Measurements from ENCODE around the gene CRAMP1. TPM values are rescaled to one million over a fixed set of nuclear protein-coding genes. Genes with fewer than 3 reads are reported as not detected.

Gene CRAMP1
- total RNA-seq, 1 donor from 2014 or later, result 11.7 TPM

GRCh38 chr16:1723450-1724147, 111.4 kb downstream of the CRAMP1 start:
- peaks cover 7% of the 10 kb centered on the region for H3K4me1 Mint-ChIP-seq
- H3K9me3 Mint-ChIP-seq, result no peaks in the 10 kb centered on the region
- H4K20me1 ChIP-seq (ENCODE audit: low read depth), result peaks cover 6% of the 10 kb centered on the region
- no peak overlapping the region for H2AFZ ChIP-seq (replicated peaks)
- peak; percentile 47 for DNase-seq (ENCODE audit: low spot score)
- H3K4me3 ChIP-seq, result no peak overlapping the region
- peaks cover 2% of the 10 kb centered on the region for H3K27me3 Mint-ChIP-seq (ENCODE audit: insufficient read depth, low read depth)
- peaks cover 3% of the 10 kb centered on the region for H3F3A ChIP-seq (ENCODE audit: low read depth)
- H3K27ac Mint-ChIP-seq, result no peak overlapping the region
- no peak overlapping the region for H3K4me2 ChIP-seq
- no peaks in the 10 kb centered on the region for H3K4me1 ChIP-seq
- H3K4me3 Mint-ChIP-seq, result no peak overlapping the region
- peaks cover 8% of the 10 kb centered on the region for H3K79me2 ChIP-seq (ENCODE audit: low read depth)
- no peaks in the 10 kb centered on the region for H3K27me3 ChIP-seq
- H3K9me3 ChIP-seq (ENCODE audit: low read depth), result no peaks in the 10 kb centered on the region
- H3K36me3 ChIP-seq, result no peaks in the 10 kb centered on the region
- peaks cover 12% of the 10 kb centered on the region for H3K36me3 Mint-ChIP-seq
- H3K9ac ChIP-seq, result no peak overlapping the region
- TF ChIP-seq EZH2 (IDR thresholded peaks at IDR 0.05), result no peak
- TF ChIP-seq, protein P1, sequence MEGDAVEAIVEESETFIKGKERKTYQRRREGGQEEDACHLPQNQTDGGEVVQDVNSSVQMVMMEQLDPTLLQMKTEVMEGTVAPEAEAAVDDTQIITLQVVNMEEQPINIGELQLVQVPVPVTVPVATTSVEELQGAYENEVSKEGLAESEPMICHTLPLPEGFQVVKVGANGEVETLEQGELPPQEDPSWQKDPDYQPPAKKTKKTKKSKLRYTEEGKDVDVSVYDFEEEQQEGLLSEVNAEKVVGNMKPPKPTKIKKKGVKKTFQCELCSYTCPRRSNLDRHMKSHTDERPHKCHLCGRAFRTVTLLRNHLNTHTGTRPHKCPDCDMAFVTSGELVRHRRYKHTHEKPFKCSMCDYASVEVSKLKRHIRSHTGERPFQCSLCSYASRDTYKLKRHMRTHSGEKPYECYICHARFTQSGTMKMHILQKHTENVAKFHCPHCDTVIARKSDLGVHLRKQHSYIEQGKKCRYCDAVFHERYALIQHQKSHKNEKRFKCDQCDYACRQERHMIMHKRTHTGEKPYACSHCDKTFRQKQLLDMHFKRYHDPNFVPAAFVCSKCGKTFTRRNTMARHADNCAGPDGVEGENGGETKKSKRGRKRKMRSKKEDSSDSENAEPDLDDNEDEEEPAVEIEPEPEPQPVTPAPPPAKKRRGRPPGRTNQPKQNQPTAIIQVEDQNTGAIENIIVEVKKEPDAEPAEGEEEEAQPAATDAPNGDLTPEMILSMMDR (IDR thresholded peaks at IDR 0.05), result peak; percentile 77
- H3K27ac ChIP-seq, result no peak overlapping the region

DNA sequence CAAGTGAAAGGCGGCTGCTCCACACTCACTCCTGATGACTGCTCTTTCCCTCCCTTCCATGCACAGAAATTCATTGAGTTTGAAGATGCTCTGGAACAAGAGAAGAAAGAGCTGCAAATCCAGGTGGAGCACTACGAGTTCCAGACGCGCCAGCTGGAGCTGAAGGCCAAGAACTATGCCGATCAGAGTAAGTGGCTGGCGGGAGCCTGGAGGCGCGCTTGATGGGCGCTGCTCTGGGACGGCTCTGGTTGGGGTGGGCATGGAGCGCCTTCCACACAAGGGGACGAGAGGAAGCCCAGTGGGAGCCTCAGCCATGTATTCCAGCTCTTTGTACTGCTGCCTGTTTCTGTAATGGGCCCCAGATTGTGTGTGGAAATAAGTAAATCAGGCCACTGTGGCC, 112.3 kb downstream of the CRAMP1 start:
- Histone ChIP-seq H3K4me2 (no peak overlapping the region), H4K20me1 (ENCODE audit: low read depth) (peaks cover 8% of the 10 kb centered on the region), H3K27ac (no peak overlapping the region), H2AFZ (replicated peaks) (no peak overlapping the region), H3K4me1 (no peaks in the 10 kb centered on the region), H3F3A (ENCODE audit: low read depth) (peaks cover 3% of the 10 kb centered on the region), H3K36me3 (no peaks in the 10 kb centered on the region), H3K9ac (no peak overlapping the region), H3K79me2 (ENCODE audit: low read depth) (peaks cover 8% of the 10 kb centered on the region), H3K4me3 (no peak overlapping the region), H3K27me3 (no peaks in the 10 kb centered on the region), H3K9me3 (ENCODE audit: low read depth) (no peaks in the 10 kb centered on the region)
- peaks cover 7% of the 10 kb centered on the region for H3K4me1 Mint-ChIP-seq
- TF ChIP-seq EZH2phosphoT487 (IDR thresholded peaks at IDR 0.05), result no peak
- no peak for TF ChIP-seq EZH2 (IDR thresholded peaks at IDR 0.05)
- TF ChIP-seq, protein P1 (IDR thresholded peaks at IDR 0.05), result no peak
- no peak overlapping the region for H3K4me3 Mint-ChIP-seq
- H3K36me3 Mint-ChIP-seq, result peaks cover 12% of the 10 kb centered on the region
- H3K27ac Mint-ChIP-seq, result no peak overlapping the region
- H3K9me3 Mint-ChIP-seq, result no peaks in the 10 kb centered on the region
- DNase-seq (ENCODE audit: low spot score), result no peak
- H3K27me3 Mint-ChIP-seq (ENCODE audit: insufficient read depth, low read depth), result peaks cover 2% of the 10 kb centered on the region

- TF ChIP-seq EZH2phosphoT487 (IDR thresholded peaks at IDR 0.05) (no peak), EZH2 (IDR thresholded peaks at IDR 0.05) (no peak)
- TF ChIP-seq, protein P1 (IDR thresholded peaks at IDR 0.05), result no peak
- Histone ChIP-seq H3K9ac (no peak overlapping the region), H3K4me3 (no peak overlapping the region), H3K9me3 (ENCODE audit: low read depth) (no peaks in the 10 kb centered on the region), H3K27me3 (no peaks in the 10 kb centered on the region), H3F3A (ENCODE audit: low read depth) (peaks cover 3% of the 10 kb centered on the region), H3K27ac (no peak overlapping the region), H3K4me1 (no peaks in the 10 kb centered on the region), H3K79me2 (ENCODE audit: low read depth) (peaks cover 8% of the 10 kb centered on the region), H3K36me3 (no peaks in the 10 kb centered on the region), H3K4me2 (no peak overlapping the region), H4K20me1 (ENCODE audit: low read depth) (peaks cover 8% of the 10 kb centered on the region), H2AFZ (replicated peaks) (no peak overlapping the region)
- peak overlapping the region; percentile 34 for H3K27ac Mint-ChIP-seq
- no peaks in the 10 kb centered on the region for H3K27me3 Mint-ChIP-seq (ENCODE audit: insufficient read depth, low read depth)
- peaks cover 7% of the 10 kb centered on the region for H3K4me1 Mint-ChIP-seq
- DNase-seq (ENCODE audit: low spot score), result no peak
- no peaks in the 10 kb centered on the region for H3K9me3 Mint-ChIP-seq
- no peak overlapping the region for H3K4me3 Mint-ChIP-seq
- H3K36me3 Mint-ChIP-seq, result peaks cover 13% of the 10 kb centered on the region
Measured at GRCh38 chr16:1726661-1727502, 114.7 kb downstream of the CRAMP1 start.

Other genes starting within 250 kb of the CRAMP1 start
- 6.1 and 25.4 TPM in 2 replicates for gene UNKL, start 197.7 kb upstream of the CRAMP1 start, total RNA-seq (ENCODE audit: low replicate concordance)
- gene UQCC4, start 191.6 kb upstream of the CRAMP1 start, total RNA-seq (ENCODE audit: low replicate concordance), result 4.6 and 13.2 TPM in 2 replicates
- gene PERCC1, start 181.3 kb upstream of the CRAMP1 start, total RNA-seq (ENCODE audit: low replicate concordance), result 1.1 TPM in 1 of 2 replicates, not detected in the other
- 0.28 TPM in 1 of 2 replicates, not detected in the other for gene CCDC154, start 167.8 kb upstream of the CRAMP1 start, total RNA-seq (ENCODE audit: low replicate concordance)
- 11.5 and 33.4 TPM in 2 replicates for gene CLCN7, start 137.3 kb upstream of the CRAMP1 start, total RNA-seq (ENCODE audit: low replicate concordance)
- not detected in 2 replicates for gene PTX4, start 123.4 kb upstream of the CRAMP1 start, total RNA-seq (ENCODE audit: low replicate concordance)
- gene TELO2, start 119.0 kb upstream of the CRAMP1 start, total RNA-seq (ENCODE audit: low replicate concordance), result 18.3 and 58.4 TPM in 2 replicates
- gene TMEM204, start 78.7 kb upstream of the CRAMP1 start, total RNA-seq (ENCODE audit: low replicate concordance), result not detected in 2 replicates
- 33.8 and 64.4 TPM in 2 replicates for gene IFT140, start 288 bp upstream of the CRAMP1 start, total RNA-seq (ENCODE audit: low replicate concordance)
- gene JPT2, start 65.9 kb downstream of the CRAMP1 start, total RNA-seq (ENCODE audit: low replicate concordance), result 187 and 207 TPM in 2 replicates
- gene MAPK8IP3, start 93.8 kb downstream of the CRAMP1 start, total RNA-seq (ENCODE audit: low replicate concordance), result 28.5 and 71.3 TPM in 2 replicates
- gene NME3, start 159.2 kb downstream of the CRAMP1 start, total RNA-seq (ENCODE audit: low replicate concordance), result 15.6 and 42.5 TPM in 2 replicates
- gene EME2, start 160.4 kb downstream of the CRAMP1 start, total RNA-seq (ENCODE audit: low replicate concordance), result 2.3 and 10.3 TPM in 2 replicates
- gene MRPS34, start 160.8 kb downstream of the CRAMP1 start, total RNA-seq (ENCODE audit: low replicate concordance), result 48.4 and 108 TPM in 2 replicates
- 18.7 and 53.4 TPM in 2 replicates for gene SPSB3, start 170.2 kb downstream of the CRAMP1 start, total RNA-seq (ENCODE audit: low replicate concordance)
- 22.8 and 77.7 TPM in 2 replicates for gene NUBP2, start 170.6 kb downstream of the CRAMP1 start, total RNA-seq (ENCODE audit: low replicate concordance)
- not detected in 2 replicates for gene IGFALS, start 181.3 kb downstream of the CRAMP1 start, total RNA-seq (ENCODE audit: low replicate concordance)
- 38.3 and 72.1 TPM in 2 replicates for gene HAGH, start 214.5 kb downstream of the CRAMP1 start, total RNA-seq (ENCODE audit: low replicate concordance)
- 18.5 and 21.6 TPM in 2 replicates for gene FAHD1, start 214.8 kb downstream of the CRAMP1 start, total RNA-seq (ENCODE audit: low replicate concordance)

Data from neural progenitor cell (in vitro differentiated cells).